Chondrocyte (in vitro differentiated cells): ENCODE results near the gene C22orf39. TPM values are rescaled to one million over a fixed set of nuclear protein-coding genes. Genes with fewer than 3 reads are reported as not detected.

Experiments
- DNase-seq: peaks from one replicate; pipeline ENCODE4 v3.0.0; 2021; ENCODE audit warnings: mixed read lengths, low spot score
- H3K27ac Mint-ChIP-seq: one replicate; pipeline ENCODE4 v1.8.0; 2021; ENCODE audit warnings: mild to moderate bottlenecking, moderate library complexity, mixed read lengths; ENCODE audit not compliant: unreplicated experiment
- H3K27me3 Mint-ChIP-seq: 2 replicates; pipeline ENCODE4 v1.8.0; 2021; ENCODE audit warnings: low read depth, mixed read lengths
- H3K36me3 Mint-ChIP-seq: 2 replicates; pipeline ENCODE4 v1.8.0; 2021; ENCODE audit warnings: low read depth, mixed read lengths
- H3K4me1 Mint-ChIP-seq: 2 replicates; pipeline ENCODE4 v1.8.0; 2021; ENCODE audit warnings: low read depth, mild to moderate bottlenecking, mixed read lengths
- H3K4me3 Mint-ChIP-seq: one replicate; pipeline ENCODE4 v1.8.0; 2021; ENCODE audit warnings: mild to moderate bottlenecking, moderate library complexity, mixed read lengths; ENCODE audit not compliant: unreplicated experiment
- H3K9me3 Mint-ChIP-seq: 2 replicates; pipeline ENCODE4 v1.8.0; 2021; ENCODE audit warnings: low read depth, mixed read lengths
- total RNA-seq: library from RNA; stranded (reverse); gene quantifications from 3 replicates; pipeline ENCODE4 v1.2.1, GENCODE V29; 2021
- TF ChIP-seq, protein P1 (sequence below): fragments of 200-600 bp; sonication (generic); IDR thresholded peaks from 2 replicates; pipeline ENCODE4 v1.5.0; 2021; ENCODE audit warnings: antibody characterized with exemption, mild to moderate bottlenecking, moderate library complexity

C22orf39 gene
- total RNA-seq, 1 donor from 2014 or later: 18.4 TPM

DNA sequence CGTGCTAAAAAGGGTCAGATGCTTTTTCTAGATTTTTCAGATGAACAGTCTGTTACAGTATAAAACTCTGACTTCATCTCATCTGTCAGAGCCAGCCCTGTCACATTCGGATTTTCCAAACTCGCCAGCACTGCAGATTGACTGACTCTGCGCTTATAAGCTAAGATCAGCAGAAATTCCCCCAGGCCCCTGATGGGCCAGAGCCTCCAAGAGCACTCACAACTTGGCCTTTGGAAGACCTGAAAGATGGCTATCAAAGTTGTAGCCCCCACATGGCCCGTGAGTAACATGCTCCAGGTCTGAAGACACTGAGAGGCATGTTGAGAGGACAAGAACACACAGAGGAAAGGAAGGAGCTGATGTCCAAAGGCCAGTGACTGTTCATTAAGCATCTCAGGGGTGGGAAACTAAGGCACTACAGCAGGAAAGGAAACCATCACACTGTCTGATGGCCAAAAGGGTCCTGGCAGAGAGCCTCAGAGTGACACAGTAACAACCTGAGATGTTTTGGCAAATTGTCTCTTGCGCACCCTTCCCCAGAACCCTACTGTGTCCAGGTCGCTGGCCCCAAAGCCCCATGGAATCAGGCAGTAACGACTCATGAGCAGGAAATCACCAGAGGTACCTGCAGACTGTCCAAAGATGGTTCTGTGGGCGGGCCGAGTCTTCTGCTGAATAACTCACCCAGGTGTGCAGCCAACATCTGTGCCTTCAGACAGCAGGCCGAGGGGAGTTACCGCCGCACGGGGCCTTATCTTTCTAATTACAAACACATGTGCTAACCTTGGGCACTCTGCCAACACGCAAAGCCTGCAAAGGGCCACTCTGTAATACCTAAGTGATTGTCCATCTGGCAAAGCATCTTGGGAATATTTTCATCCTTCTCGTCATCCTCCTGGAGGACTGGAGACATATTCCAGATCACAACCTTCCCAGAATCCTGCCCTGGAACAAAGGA, 39.6 kb downstream of the C22orf39 start:
- H3K9me3 Mint-ChIP-seq: no peaks in the 10 kb centered on the region
- no peaks in the 10 kb centered on the region for H3K27me3 Mint-ChIP-seq
- no peak overlapping the region for H3K4me3 Mint-ChIP-seq
- no peak for DNase-seq
- no peaks in the 10 kb centered on the region for H3K4me1 Mint-ChIP-seq
- H3K36me3 Mint-ChIP-seq: peaks cover 30% of the 10 kb centered on the region
- H3K27ac Mint-ChIP-seq: no peak overlapping the region
- TF ChIP-seq, protein P1, sequence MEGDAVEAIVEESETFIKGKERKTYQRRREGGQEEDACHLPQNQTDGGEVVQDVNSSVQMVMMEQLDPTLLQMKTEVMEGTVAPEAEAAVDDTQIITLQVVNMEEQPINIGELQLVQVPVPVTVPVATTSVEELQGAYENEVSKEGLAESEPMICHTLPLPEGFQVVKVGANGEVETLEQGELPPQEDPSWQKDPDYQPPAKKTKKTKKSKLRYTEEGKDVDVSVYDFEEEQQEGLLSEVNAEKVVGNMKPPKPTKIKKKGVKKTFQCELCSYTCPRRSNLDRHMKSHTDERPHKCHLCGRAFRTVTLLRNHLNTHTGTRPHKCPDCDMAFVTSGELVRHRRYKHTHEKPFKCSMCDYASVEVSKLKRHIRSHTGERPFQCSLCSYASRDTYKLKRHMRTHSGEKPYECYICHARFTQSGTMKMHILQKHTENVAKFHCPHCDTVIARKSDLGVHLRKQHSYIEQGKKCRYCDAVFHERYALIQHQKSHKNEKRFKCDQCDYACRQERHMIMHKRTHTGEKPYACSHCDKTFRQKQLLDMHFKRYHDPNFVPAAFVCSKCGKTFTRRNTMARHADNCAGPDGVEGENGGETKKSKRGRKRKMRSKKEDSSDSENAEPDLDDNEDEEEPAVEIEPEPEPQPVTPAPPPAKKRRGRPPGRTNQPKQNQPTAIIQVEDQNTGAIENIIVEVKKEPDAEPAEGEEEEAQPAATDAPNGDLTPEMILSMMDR: no peak

DNA sequence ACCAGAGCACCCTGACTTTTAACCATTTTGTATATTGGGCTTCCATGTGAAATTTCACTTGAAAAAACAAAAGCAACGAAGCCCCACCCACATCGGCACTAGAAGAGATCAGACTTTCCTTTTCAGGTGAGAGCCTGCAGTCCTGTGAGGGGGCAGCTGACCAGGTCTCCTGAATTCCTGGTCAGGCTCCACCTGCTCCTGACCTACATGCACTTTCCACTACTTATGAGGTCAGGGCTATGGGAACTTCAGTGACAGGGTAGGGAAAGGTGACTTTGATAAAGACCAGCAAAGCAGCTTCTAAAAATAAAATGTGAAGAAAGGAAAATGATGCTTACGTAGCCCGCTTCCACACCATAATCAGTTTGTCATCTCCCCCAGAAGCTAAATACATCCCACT, 40.7 kb downstream of the C22orf39 start:
- Mint-ChIP-seq H3K27ac (no peak overlapping the region), H3K27me3 (no peaks in the 10 kb centered on the region), H3K36me3 (peaks cover 30% of the 10 kb centered on the region), H3K4me1 (no peaks in the 10 kb centered on the region), H3K4me3 (no peak overlapping the region), H3K9me3 (no peaks in the 10 kb centered on the region)
- no peak for DNase-seq
- TF ChIP-seq, protein P1: no peak

DNA sequence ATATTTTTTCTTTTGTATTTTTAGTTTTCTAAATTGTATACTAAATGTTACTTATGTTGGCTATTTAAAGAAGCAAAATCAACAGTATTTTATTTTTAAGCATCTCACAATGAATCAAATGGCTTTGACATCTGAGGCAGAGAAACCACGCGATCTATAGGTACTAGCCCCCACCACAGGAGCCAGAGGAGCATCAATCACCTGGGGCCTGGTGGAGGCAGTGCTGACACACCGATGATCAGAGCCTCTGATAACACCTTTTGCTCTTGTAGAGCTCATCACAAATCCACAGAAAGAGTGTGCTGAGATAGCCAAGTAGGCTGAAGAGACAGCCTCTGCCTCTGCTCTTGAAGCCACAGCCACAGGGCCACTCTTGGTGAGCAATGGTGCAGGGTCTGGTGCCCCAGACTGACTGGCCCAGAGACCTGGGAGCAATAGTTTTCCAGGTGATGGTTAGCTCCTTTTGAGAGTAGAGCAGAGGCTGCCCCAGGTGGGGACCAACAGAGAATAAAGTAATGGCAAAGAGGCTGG, 41.2 kb downstream of the C22orf39 start:
- TF ChIP-seq, protein P1: no peak
- Mint-ChIP-seq H3K36me3 (peaks cover 30% of the 10 kb centered on the region), H3K27me3 (no peaks in the 10 kb centered on the region), H3K4me3 (no peak overlapping the region), H3K27ac (no peak overlapping the region), H3K9me3 (no peaks in the 10 kb centered on the region), H3K4me1 (no peaks in the 10 kb centered on the region)
- DNase-seq: no peak

DNA sequence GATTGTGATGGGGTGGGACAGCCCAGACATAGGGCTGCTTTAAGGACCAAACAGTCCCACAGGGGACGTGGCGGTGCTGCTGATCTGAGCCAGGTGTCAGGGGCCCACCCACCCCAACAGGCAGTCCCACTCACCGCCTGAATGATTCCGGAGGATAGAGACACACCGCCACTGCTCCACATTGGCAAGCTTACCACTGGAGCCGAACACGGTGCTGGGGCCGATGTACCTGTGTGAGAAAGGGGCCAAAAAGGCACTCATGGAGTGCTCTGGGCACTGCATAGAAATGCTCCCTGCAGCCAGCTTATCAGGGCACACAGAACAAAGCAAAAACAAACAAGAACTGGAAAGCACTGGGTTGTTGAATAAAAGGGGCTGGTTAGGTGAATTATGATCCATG, 41.9 kb downstream of the C22orf39 start:
- Mint-ChIP-seq H3K4me3 (no peak overlapping the region), H3K27me3 (no peaks in the 10 kb centered on the region), H3K27ac (no peak overlapping the region), H3K36me3 (peaks cover 36% of the 10 kb centered on the region), H3K4me1 (no peaks in the 10 kb centered on the region), H3K9me3 (no peaks in the 10 kb centered on the region)
- no peak for DNase-seq
- TF ChIP-seq, protein P1: no peak

DNA sequence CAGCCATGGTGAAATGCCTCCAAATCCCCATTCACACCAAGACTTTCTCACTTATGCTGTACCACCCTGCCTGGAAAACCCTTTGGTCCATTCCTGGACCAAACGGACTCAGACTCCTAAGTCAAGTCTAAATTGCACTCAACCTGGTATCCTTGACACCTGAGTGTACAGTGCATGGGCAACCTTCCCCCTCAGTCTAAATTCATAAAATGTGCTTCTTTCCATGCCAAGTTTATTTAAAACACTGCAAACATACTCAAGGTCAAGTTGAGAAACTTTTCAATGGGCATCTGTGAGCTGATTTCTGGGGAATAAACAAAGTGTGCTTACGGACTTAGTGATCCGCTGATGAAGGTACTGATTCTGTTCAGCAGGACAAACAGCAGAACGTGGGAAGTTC, 42.4 kb downstream of the C22orf39 start:
- H3K9me3 Mint-ChIP-seq: no peaks in the 10 kb centered on the region
- no peaks in the 10 kb centered on the region for H3K4me1 Mint-ChIP-seq
- H3K36me3 Mint-ChIP-seq: peaks cover 36% of the 10 kb centered on the region
- TF ChIP-seq, protein P1: no peak
- no peak overlapping the region for H3K4me3 Mint-ChIP-seq
- no peak overlapping the region for H3K27ac Mint-ChIP-seq
- no peak for DNase-seq
- no peaks in the 10 kb centered on the region for H3K27me3 Mint-ChIP-seq
